GM21515 (cell line): ENCODE measurements around the gene OR52E8.

ENCODE experiments used
- ATAC-seq: cut with Tn5 transposase; IDR thresholded peaks from one replicate; pipeline ENCODE4 v1.9.1; 2021; ENCODE audit not compliant: unreplicated experiment

Gene OR52E8

GRCh38 chr11:5857590-5857989 is at the start of gene OR52E8:
Gene OR52E8, minus strand, starts transcription at chr11:5857690. Its CDS starts 0 bp downstream, at chr11:5857690.
- no peak for ATAC-seq

GRCh38 chr11:5899534-5899933 is 42.0 kb upstream of the OR52E8 start:
- no peak for ATAC-seq

GRCh38 chr11:5892908-5893307 is 35.4 kb upstream of the OR52E8 start, which contains the start of gene OR52E5:
Gene OR52E5, plus strand, starts transcription at chr11:5893208. Its CDS starts 7,569 bp downstream, at chr11:5900777.
- no peak for ATAC-seq

- ATAC-seq: no peak
These were observed 33.8 kb upstream of the OR52E8 start for GRCh38 chr11:5891216-5891800.

GRCh38 chr11:5887661-5888060 is 30.2 kb upstream of the OR52E8 start:
- no peak for ATAC-seq

GRCh38 chr11:5887172-5887571 is 29.7 kb upstream of the OR52E8 start:
- no peak for ATAC-seq

- ATAC-seq: no peak
These were observed 24.3 kb upstream of the OR52E8 start for GRCh38 chr11:5881756-5882155.

GRCh38 chr11:5880329-5880728 is 22.8 kb upstream of the OR52E8 start, which contains the start of gene OR52E4:
Gene OR52E4, plus strand, starts transcription at chr11:5880629. Its CDS starts 3,664 bp downstream, at chr11:5884293.
- ATAC-seq: no peak

GRCh38 chr11:5878564-5878963 is 21.1 kb upstream of the OR52E8 start:
- ATAC-seq: no peak

- no peak for ATAC-seq
These were observed 8.3 kb upstream of the OR52E8 start for GRCh38 chr11:5865826-5866225.

GRCh38 chr11:5851002-5851401 is 6.5 kb downstream of the OR52E8 start:
- no peak for ATAC-seq

- ATAC-seq: no peak
These were observed 9.8 kb downstream of the OR52E8 start for GRCh38 chr11:5847711-5848110.

- ATAC-seq: no peak
These were observed 10.8 kb downstream of the OR52E8 start for GRCh38 chr11:5846701-5847100.

GRCh38 chr11:5841797-5842196 is 15.7 kb downstream of the OR52E8 start, which contains the start of gene OR52E6:
Gene OR52E6, minus strand, starts transcription at chr11:5841897. Its CDS starts 0 bp downstream, at chr11:5841897.
- no peak for ATAC-seq

- no peak for ATAC-seq
These were observed 19.8 kb downstream of the OR52E8 start for GRCh38 chr11:5837695-5838094.

- no peak for ATAC-seq
These were observed 24.0 kb downstream of the OR52E8 start for GRCh38 chr11:5833446-5833845.

GRCh38 chr11:5831196-5831829 is 26.2 kb downstream of the OR52E8 start:
- no peak for ATAC-seq

GRCh38 chr11:5818245-5818886 is 39.1 kb downstream of the OR52E8 start:
- ATAC-seq: peak; percentile 62

GRCh38 chr11:5815534-5815933 is 42.0 kb downstream of the OR52E8 start:
- ATAC-seq: no peak

- no peak for ATAC-seq
These were observed 47.3 kb downstream of the OR52E8 start for GRCh38 chr11:5809905-5810795.

- ATAC-seq: peak; percentile 21
These were observed 48.4 kb downstream of the OR52E8 start for GRCh38 chr11:5809122-5809519.
